BLaER1 treated with 17β-estradiol and CSF1 and Interleukin-3, amounts not matched to agents 10 nM and 100 nM (cell line): Measurements from ENCODE around the gene DCTPP1.

Experiments
- H3K27ac ChIP-seq, 11 experiments: shearing (Covaris generic); formaldehyde crosslinking; 2 replicates each; pipeline ENCODE4 v1.8.1; 2022
- H3K27me3 ChIP-seq, 11 experiments: shearing (Covaris generic); formaldehyde crosslinking; 2 replicates each; pipeline ENCODE4 v1.8.1; 2022
- H3K36me3 ChIP-seq, 11 experiments: shearing (Covaris generic); formaldehyde crosslinking; 2 replicates each; pipeline ENCODE4 v1.8.1; 2022
- H3K4me1 ChIP-seq, 10 experiments: shearing (Covaris generic); formaldehyde crosslinking; 2 replicates each; pipeline ENCODE4 v1.8.1; 2022
- H3K4me2 ChIP-seq, 11 experiments: shearing (Covaris generic); formaldehyde crosslinking; 2 replicates each; pipeline ENCODE4 v1.8.1; 2022
- H3K4me3 ChIP-seq, 10 experiments: shearing (Covaris generic); formaldehyde crosslinking; 2 replicates each; pipeline ENCODE4 v1.8.1; 2022
- H3K9ac ChIP-seq, 11 experiments: shearing (Covaris generic); formaldehyde crosslinking; 2 replicates each; pipeline ENCODE4 v1.8.1; 2022
- H3K9me3 ChIP-seq, 11 experiments: shearing (Covaris generic); formaldehyde crosslinking; replicated peaks in 1 of 11; 2 replicates each; pipeline ENCODE4 v1.8.1; 2022
- H4K20me1 ChIP-seq, 11 experiments: shearing (Covaris generic); formaldehyde crosslinking; 2 replicates each; pipeline ENCODE4 v1.8.1; 2022
- Cebpa-rat ChIP-seq, 11 experiments: shearing (Covaris generic); IDR thresholded peaks; 2 replicates each; pipeline ENCODE4 v1.8.1; 2022

DCTPP1 gene

DNA sequence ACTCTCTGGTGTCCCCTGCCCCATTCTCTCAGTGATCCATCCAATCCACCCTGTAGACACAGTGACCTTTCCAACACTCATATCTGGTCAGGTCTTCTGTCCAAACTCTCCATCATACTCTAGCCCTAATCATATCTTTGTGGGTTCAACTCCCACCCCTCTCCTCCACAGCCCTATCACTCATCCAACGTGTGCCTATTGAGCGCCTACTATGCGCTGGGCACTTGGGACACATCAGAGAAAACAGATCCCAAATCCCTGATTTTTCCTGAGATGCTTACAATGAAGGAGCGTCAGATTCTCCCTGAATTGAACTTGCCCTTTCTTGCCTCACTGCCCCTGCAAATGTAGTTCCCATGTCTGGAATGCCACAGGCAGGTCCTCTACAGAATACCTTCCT lies 1.8 kb downstream of the DCTPP1 start:
- Histone ChIP-seq H3K27me3 (no peaks in the 10 kb centered on the region), H3K4me3 (peak overlapping the region in 9 of 10 experiments; percentile 77 to 95 (median 86); a peak in 15 of 20 replicates), H3K27ac (peak overlapping the region in 4 of 11 experiments; percentile 81 to 88 (median 83); a peak in 3 of 22 replicates), H3K4me1 (peaks cover 26 to 47% (median 37%) of the 10 kb centered on the region in 10 experiments), H3K9ac (peak overlapping the region in 9 of 11 experiments; percentile 77 to 89 (median 86); a peak in 13 of 22 replicates), H4K20me1 (peaks cover 0 to 61% (median 33%) of the 10 kb centered on the region in 11 experiments; a peak in 16 of 22 replicates), H3K4me2 (peak overlapping the region; percentile 81 to 98 (median 94)), H3K36me3 (peaks cover 27 to 58% (median 54%) of the 10 kb centered on the region in 11 experiments), H3K9me3 (no peaks in the 10 kb centered on the region)
- no peak for TF ChIP-seq Cebpa-rat (IDR thresholded peaks at IDR 0.05)

GRCh38 chr16:30421010-30421409 lies 8.8 kb downstream of the DCTPP1 start:
- no peaks in the 10 kb centered on the region for H3K27me3 ChIP-seq
- H3K4me3 ChIP-seq = no peak overlapping the region
- peaks cover 48 to 84% (median 71%) of the 10 kb centered on the region in 11 experiments for H3K36me3 ChIP-seq
- peaks cover 20 to 35% (median 26%) of the 10 kb centered on the region in 10 experiments for H3K4me1 ChIP-seq
- H3K4me2 ChIP-seq = no peak overlapping the region
- H3K27ac ChIP-seq = no peak overlapping the region
- H3K9ac ChIP-seq = no peak overlapping the region
- H4K20me1 ChIP-seq = peaks cover 0 to 95% (median 60%) of the 10 kb centered on the region in 11 experiments; a peak in 17 of 22 replicates
- TF ChIP-seq Cebpa-rat (IDR thresholded peaks at IDR 0.05) = no peak
- H3K9me3 ChIP-seq = no peaks in the 10 kb centered on the region

DNA sequence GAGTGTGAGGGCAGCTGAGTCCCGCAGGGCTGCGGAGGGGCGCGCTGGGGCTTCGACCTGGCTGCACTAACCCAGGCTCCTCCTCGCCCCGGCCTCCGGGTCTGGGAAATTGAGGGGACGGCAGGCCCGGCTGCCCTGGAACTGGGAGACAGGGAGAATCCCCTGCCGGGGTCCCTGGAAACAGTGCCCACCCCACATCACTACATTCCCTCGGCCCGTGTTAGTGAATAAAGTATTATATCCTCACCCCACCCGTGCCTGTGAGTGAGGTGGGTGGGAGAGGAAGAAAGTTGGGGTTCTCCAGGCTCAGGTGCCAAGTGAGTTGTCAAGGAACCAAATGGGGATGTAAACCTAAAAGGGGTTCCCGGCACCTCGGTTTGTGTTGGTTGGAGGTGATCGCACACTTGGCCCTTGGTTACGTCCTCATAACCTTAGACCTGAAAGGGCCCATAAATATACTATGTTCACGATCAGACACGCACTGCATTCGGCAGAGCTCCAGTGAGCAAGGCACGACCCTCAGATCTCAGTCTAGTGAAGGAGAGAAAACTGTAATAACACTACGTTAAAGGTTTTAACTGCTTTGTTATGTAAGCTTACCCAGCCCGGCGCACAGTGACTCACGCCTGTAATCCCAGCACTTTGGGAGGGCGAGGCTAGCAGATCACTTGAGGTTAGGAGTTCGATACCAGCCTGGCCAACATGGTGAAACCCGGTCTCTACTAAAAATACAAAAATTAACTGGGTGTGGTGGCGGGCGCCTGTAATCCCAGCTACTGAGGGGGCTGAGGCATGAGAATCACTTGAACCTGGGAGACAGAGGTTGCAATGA lies 11.3 kb downstream of the DCTPP1 start:
- H3K9ac ChIP-seq = peak overlapping the region; percentile 67 to 82 (median 78)
- H3K27me3 ChIP-seq = no peaks in the 10 kb centered on the region
- no peak for TF ChIP-seq Cebpa-rat (IDR thresholded peaks at IDR 0.05)
- peak overlapping the region; percentile 91 to 97 (median 95) for H3K4me2 ChIP-seq
- H3K4me1 ChIP-seq = peaks cover 16 to 36% (median 27%) of the 10 kb centered on the region in 10 experiments
- H4K20me1 ChIP-seq = peaks cover 0 to 93% (median 57%) of the 10 kb centered on the region in 11 experiments; a peak in 17 of 22 replicates
- H3K36me3 ChIP-seq = peaks cover 30 to 80% (median 63%) of the 10 kb centered on the region in 11 experiments
- peak overlapping the region; percentile 56 to 77 (median 66) for H3K4me3 ChIP-seq
- H3K9me3 ChIP-seq = no peaks in the 10 kb centered on the region
- H3K27ac ChIP-seq = peak overlapping the region; percentile 42 to 70 (median 62); a peak in 21 of 22 replicates

DNA sequence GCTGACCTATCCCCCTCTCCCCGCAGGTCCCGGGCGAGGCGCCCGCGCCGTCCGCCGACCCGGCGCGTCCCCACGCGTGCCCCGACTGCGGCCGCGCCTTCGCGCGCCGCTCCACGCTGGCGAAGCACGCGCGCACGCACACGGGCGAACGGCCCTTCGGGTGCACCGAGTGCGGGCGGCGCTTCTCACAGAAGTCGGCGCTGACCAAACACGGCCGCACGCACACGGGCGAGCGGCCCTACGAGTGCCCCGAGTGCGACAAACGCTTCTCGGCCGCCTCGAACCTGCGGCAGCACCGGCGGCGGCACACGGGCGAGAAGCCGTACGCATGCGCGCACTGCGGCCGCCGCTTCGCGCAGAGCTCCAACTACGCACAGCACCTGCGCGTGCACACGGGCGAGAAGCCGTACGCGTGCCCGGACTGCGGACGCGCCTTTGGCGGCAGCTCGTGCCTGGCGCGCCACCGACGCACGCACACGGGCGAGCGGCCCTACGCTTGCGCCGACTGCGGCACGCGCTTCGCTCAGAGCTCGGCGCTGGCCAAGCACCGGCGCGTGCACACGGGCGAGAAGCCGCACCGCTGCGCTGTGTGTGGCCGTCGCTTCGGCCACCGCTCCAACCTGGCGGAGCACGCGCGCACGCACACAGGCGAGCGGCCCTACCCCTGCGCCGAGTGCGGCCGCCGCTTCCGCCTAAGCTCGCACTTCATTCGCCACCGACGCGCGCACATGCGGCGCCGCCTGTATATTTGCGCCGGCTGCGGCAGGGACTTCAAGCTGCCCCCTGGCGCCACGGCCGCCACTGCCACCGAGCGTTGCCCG lies 12.1 kb downstream of the DCTPP1 start:
- Histone ChIP-seq H3K27ac (peak overlapping the region; percentile 42 to 70 (median 62); a peak in 21 of 22 replicates), H3K4me2 (peak overlapping the region; percentile 91 to 97 (median 95)), H3K4me3 (peak overlapping the region; percentile 56 to 77 (median 66)), H3K9ac (peak overlapping the region; percentile 67 to 82 (median 78)), H3K27me3 (no peaks in the 10 kb centered on the region), H3K36me3 (peaks cover 23 to 80% (median 60%) of the 10 kb centered on the region in 11 experiments), H3K4me1 (peaks cover 17 to 42% (median 32%) of the 10 kb centered on the region in 10 experiments), H4K20me1 (peaks cover 0 to 93% (median 60%) of the 10 kb centered on the region in 11 experiments; a peak in 17 of 22 replicates), H3K9me3 (no peaks in the 10 kb centered on the region)
- TF ChIP-seq Cebpa-rat (IDR thresholded peaks at IDR 0.05) = no peak

- Histone ChIP-seq H3K4me1 (peaks cover 26 to 51% (median 40%) of the 10 kb centered on the region in 10 experiments), H3K4me2 (peak overlapping the region; percentile 91 to 97 (median 95)), H3K4me3 (peak overlapping the region; percentile 56 to 77 (median 66)), H3K36me3 (peaks cover 15 to 80% (median 60%) of the 10 kb centered on the region in 11 experiments), H3K27me3 (no peaks in the 10 kb centered on the region), H3K9me3 (no peaks in the 10 kb centered on the region), H3K9ac (peak overlapping the region; percentile 67 to 82 (median 78)), H3K27ac (peak overlapping the region; percentile 32 to 70 (median 62); a peak in 21 of 22 replicates), H4K20me1 (peaks cover 0 to 95% (median 66%) of the 10 kb centered on the region in 11 experiments; a peak in 17 of 22 replicates)
- no peak for TF ChIP-seq Cebpa-rat (IDR thresholded peaks at IDR 0.05)
These were observed 13.0 kb downstream of the DCTPP1 start for GRCh38 chr16:30416624-30417528.

GRCh38 chr16:30416047-30416603 lies 13.7 kb downstream of the DCTPP1 start:
- Histone ChIP-seq H3K4me2 (peak overlapping the region in 8 of 11 experiments; percentile 5 to 97 (median 95); a peak in 4 of 22 replicates), H3K4me3 (no peak overlapping the region), H3K9ac (peak overlapping the region in 3 of 11 experiments; percentile 0 to 78 (median 32); a peak in 3 of 22 replicates), H4K20me1 (peaks cover 0 to 95% (median 65%) of the 10 kb centered on the region in 11 experiments; a peak in 17 of 22 replicates), H3K36me3 (peaks cover 15 to 80% (median 60%) of the 10 kb centered on the region in 11 experiments), H3K9me3 (no peaks in the 10 kb centered on the region), H3K27me3 (no peaks in the 10 kb centered on the region), H3K27ac (no peak overlapping the region), H3K4me1 (peaks cover 27 to 58% (median 48%) of the 10 kb centered on the region in 10 experiments)
- TF ChIP-seq Cebpa-rat (IDR thresholded peaks at IDR 0.05) = no peak

- H3K9me3 ChIP-seq = no peaks in the 10 kb centered on the region
- no peak for TF ChIP-seq Cebpa-rat (IDR thresholded peaks at IDR 0.05)
- H3K4me1 ChIP-seq = peaks cover 43 to 75% (median 65%) of the 10 kb centered on the region in 10 experiments
- H3K9ac ChIP-seq = peak overlapping the region in 4 of 11 experiments; percentile 4 to 43 (median 8); a peak in 5 of 22 replicates
- peaks cover 10 to 74% (median 50%) of the 10 kb centered on the region in 11 experiments for H3K36me3 ChIP-seq
- peaks cover 0 to 94% (median 48%) of the 10 kb centered on the region in 11 experiments; a peak in 17 of 22 replicates for H4K20me1 ChIP-seq
- no peaks in the 10 kb centered on the region for H3K27me3 ChIP-seq
- H3K27ac ChIP-seq = no peak overlapping the region
- H3K4me2 ChIP-seq = no peak overlapping the region
- no peak overlapping the region for H3K4me3 ChIP-seq
These were observed 15.7 kb downstream of the DCTPP1 start for GRCh38 chr16:30414159-30414558.
